GM12878 (cell line): ENCODE results near the gene H6PD. TPM values are rescaled to one million over a fixed set of nuclear protein-coding genes. Genes with fewer than 3 reads are reported as not detected.

Experiments used
- ATAC-seq: fragments of 200-7000 bp; cut with Tn5 transposase; 3 replicates; pipeline ENCODE4 v1.9.1; 2020; ENCODE audit warnings: mild to moderate bottlenecking, moderate library complexity
- BruUV-seq: library from RNA; stranded (reverse); fragments of 400-500 nt; replicated peaks from 2 replicates; lab custom pipeline; 2021; lab: Mats Ljungman, UMichigan
- CTCF ChIA-PET: fragments of 300-600 bp; sonication (Branson Sonifier 250); formaldehyde crosslinking; extraction: SDS; loops from one replicate; lab custom pipeline; 2021; ENCODE audit warnings: inconsistent platforms; lab: Yijun Ruan, JAX
- POLR2A ChIA-PET: fragments of 350-600 bp; formaldehyde crosslinking; extraction: SDS; loops from one replicate; lab custom pipeline; 2021; ENCODE audit warnings: inconsistent platforms; lab: Charles Lee
- RAD21 ChIA-PET: fragments of 300-600 bp; sonication (Branson Sonifier 250); formaldehyde crosslinking; loops from one replicate; lab custom pipeline; 2023; ENCODE audit warnings: antibody characterized with exemption; ENCODE audit not compliant: unreplicated experiment; lab: Charles Lee
- SMC1A ChIA-PET: fragments of 300-600 bp; sonication (Branson Sonifier 250); formaldehyde crosslinking; loops from one replicate; lab custom pipeline; 2023; ENCODE audit not compliant: unreplicated experiment, uncharacterized antibody; lab: Charles Lee
- DNase-seq: peaks from one replicate; pipeline ENCODE4 v3.0.0-alpha.2; 2011; ENCODE audit warnings: low read depth, low spot score
- FAIRE-seq: peaks from 3 replicates; lab custom pipeline; 2011; peaks lifted over from hg19 to GRCh38; lab: Jason Lieb, UNC
- H2AFZ ChIP-seq: 2 replicates; pipeline ENCODE4 v1.6.0; 2011; ENCODE audit warnings: low read depth, low read length, control low read depth; ENCODE audit not compliant: control insufficient read depth
- H3K27ac ChIP-seq: 2 replicates; pipeline ENCODE4 v1.5.1; 2011; ENCODE audit warnings: control low read depth; ENCODE audit not compliant: control insufficient read depth, insufficient read depth
- H3K27me3 ChIP-seq, 2 experiments: replicated peaks in 1 of 2; 2 replicates each; pipeline versions ENCODE4 v1.6.0 to v1.6.1; 2011; ENCODE audit warnings: low read length in 1 of 2; ENCODE audit not compliant: control insufficient read depth in 2 of 2, insufficient read depth in 2 of 2
- H3K36me3 ChIP-seq, 2 experiments: 2 replicates each; pipeline ENCODE4 v1.5.1; 2011; ENCODE audit warnings: low read length in 1 of 2; ENCODE audit not compliant: control insufficient read depth in 2 of 2, insufficient read depth in 2 of 2
- H3K4me1 ChIP-seq: 2 replicates; pipeline ENCODE4 v1.6.1; 2011; ENCODE audit warnings: mild to moderate bottlenecking, low read length, moderate library complexity, mixed read lengths; ENCODE audit not compliant: control insufficient read depth, insufficient read depth
- H3K4me2 ChIP-seq: 2 replicates; pipeline ENCODE4 v1.6.0; 2011; ENCODE audit warnings: control low read depth; ENCODE audit not compliant: control insufficient read depth, insufficient read depth
- H3K4me3 ChIP-seq: fragments of 200-600 bp; sonication (generic); 2 replicates; pipeline ENCODE4 v1.5.1; 2016
- H3K79me2 ChIP-seq: 2 replicates; pipeline ENCODE4 v1.6.0; 2011; ENCODE audit warnings: low read length; ENCODE audit not compliant: control insufficient read depth, insufficient read depth
- H3K9ac ChIP-seq: 2 replicates; pipeline ENCODE4 v1.8.0; 2011; ENCODE audit warnings: low read length, control low read depth, mixed read lengths; ENCODE audit not compliant: control insufficient read depth, insufficient read depth
- H3K9me3 ChIP-seq: replicated peaks from 3 replicates; pipeline ENCODE4 v1.5.1; 2011; ENCODE audit warnings: mild to moderate bottlenecking, low read length; ENCODE audit not compliant: control insufficient read depth, insufficient read depth
- H4K20me1 ChIP-seq: 2 replicates; pipeline ENCODE4 v1.6.0; 2011; ENCODE audit not compliant: control insufficient read depth, insufficient read depth
- ESRRA ChIP-seq: IDR thresholded peaks from 2 replicates; pipeline ENCODE4 v1.6.1; 2012; ENCODE audit warnings: mild to moderate bottlenecking, low read length, improper control_type of control experiment
- FOXK2 ChIP-seq: fragments of 450-650 bp; IDR thresholded peaks from 2 replicates; pipeline ENCODE4 v1.6.1; 2017; ENCODE audit warnings: mild to moderate bottlenecking, moderate library complexity
- HCFC1 ChIP-seq: fragments of 150-350 bp; IDR thresholded peaks from 2 replicates; pipeline ENCODE4 v1.6.1; 2014; ENCODE audit warnings: low read length
- POLR2AphosphoS2 ChIP-seq: IDR thresholded peaks from 2 replicates; pipeline ENCODE4 v1.6.1; 2011; ENCODE audit warnings: low read depth, mild to moderate bottlenecking, low read length, improper control_type of control experiment, moderate library complexity
- RAD21 ChIP-seq: IDR thresholded peaks from 2 replicates; pipeline ENCODE4 v1.6.1; 2011; ENCODE audit warnings: mild to moderate bottlenecking, low read depth, low read length, moderate library complexity; ENCODE audit not compliant: insufficient read depth
- RAD51 ChIP-seq: fragments of 450-650 bp; IDR thresholded peaks from 2 replicates; pipeline ENCODE4 v1.6.1; 2016; ENCODE audit warnings: moderate library complexity, mild to moderate bottlenecking, inconsistent platforms
- SMAD1 ChIP-seq: fragments of 450-650 bp; IDR thresholded peaks from 2 replicates; pipeline ENCODE4 v1.6.1; 2018; ENCODE audit warnings: mild to moderate bottlenecking, low read depth; ENCODE audit not compliant: partially characterized antibody
- WGBS: methylation state at CpG from one replicate; pipeline ENCODE4 v1.1.6; 2016; ENCODE audit warnings: low lambda C conversion rate; ENCODE audit not compliant: insufficient replicate concordance, insufficient coverage; ENCODE audit errors: missing lambda C conversion rate; 5-methylcytosine and 5-hydroxymethylcytosine counted together
- in situ Hi-C: fragments of 300-500 bp; cut with MboI; formaldehyde crosslinking; loops from 9 replicates; pipeline ENCODE4 v1.14.3; 2018; ENCODE audit warnings: mixed read lengths
- intact Hi-C: fragments of 100-400 bp; cut with micrococcal nuclease; formaldehyde crosslinking; loops from one replicate; pipeline ENCODE4 v1.14.2; 2022; ENCODE audit not compliant: unreplicated experiment
- polyA plus RNA-seq, 11 experiments: library from polyadenylated mRNA; depleted of rRNA in 4 of 11; unstranded in 6 of 11; stranded (reverse) in 5 of 11; fragments of >200 nt; fragmentation: Nextera tagmentation in 4 of 11; fragmentation: Illumina TruSeq in 1 of 11; extraction: Ambion mirVana in 4 of 11; extraction: Trizol in 1 of 11; gene quantifications; 1 replicate in 1 of 11; 2 replicates in 10 of 11; pipeline versions ENCODE4 v1.2.1 to v1.2.3, GENCODE V29; 2011 to 2016; ENCODE audit warnings: inconsistent platforms in 2 of 11, missing spikeins in 2 of 11, low read depth in 1 of 11
- total RNA-seq, 4 experiments: library from RNA; depleted of rRNA in 3 of 4; stranded (reverse); fragments of >200 nt in 3 of 4; fragmentation: Illumina TruSeq in 1 of 4; extraction: Trizol in 1 of 4; gene quantifications; 2 replicates each; pipeline versions ENCODE4 v1.2.1 to v1.2.3, GENCODE V29; 2013 to 2021
- TF ChIP-seq, protein P1 (sequence below): IDR thresholded peaks from 2 replicates; pipeline ENCODE4 v1.6.1; 2012; ENCODE audit warnings: mild to moderate bottlenecking, low read depth, low read length
- TF ChIP-seq, protein P2 (sequence below): fragments of 450-650 bp; IDR thresholded peaks from 2 replicates; pipeline ENCODE4 v1.6.1; 2016; ENCODE audit warnings: mild to moderate bottlenecking
- TF ChIP-seq, protein P3 (sequence below): fragments of 450-650 bp; formaldehyde crosslinking; IDR thresholded peaks from 2 replicates; pipeline ENCODE4 v1.4.0; 2020; ENCODE audit warnings: mild to moderate bottlenecking, moderate library complexity
- TF ChIP-seq, protein P4 (sequence below): fragments of 450-650 bp; IDR thresholded peaks from 2 replicates; pipeline ENCODE4 v1.6.1; 2016; ENCODE audit warnings: mild to moderate bottlenecking, moderate library complexity, borderline replicate concordance

H6PD gene
- total and polyA plus RNA-seq, 10 of the 15 experiments (the other 5 are each of a cell fraction or from before 2014, with no cell fraction given): 1.2 to 20.7 (median 7.7) TPM

DNA sequence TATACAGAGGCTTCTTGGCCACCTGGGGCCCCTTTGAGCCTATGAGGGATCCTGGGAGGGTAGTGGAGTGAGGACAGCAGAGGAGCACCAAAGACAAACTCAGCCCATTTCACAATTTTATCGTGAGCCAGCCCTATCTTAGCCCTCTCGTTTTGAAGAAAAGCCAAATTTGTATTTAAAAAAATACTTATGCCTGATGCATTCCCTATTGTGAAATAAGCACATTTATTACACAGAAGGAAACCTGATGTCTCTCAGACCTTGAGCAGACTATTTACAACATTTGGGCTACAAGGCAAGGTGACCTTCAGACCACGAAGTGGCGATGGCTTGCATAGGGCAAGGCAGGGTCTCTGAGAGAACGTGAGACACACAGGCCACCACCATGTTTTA is 41.3 kb upstream of the H6PD start:
- H3K27ac ChIP-seq: no peak overlapping the region
- ChIA-PET CTCF (interaction anchor here (1.0 to 6.6 kb wide), 4 partner anchors 13 to 83 kb away, joined by 3 to 117 read pairs (median 26); no protein-coding TSS in a partner anchor), RAD21 (interaction anchor here (1.1 to 5.6 kb wide), 2 partner anchors 13 to 82 kb away, joined by 3 to 59 read pairs; no protein-coding TSS in a partner anchor), SMC1A (interaction anchor here (1.3 to 2.5 kb wide), 2 partner anchors 52 to 68 kb away, joined by 5 to 10 read pairs; no protein-coding TSS in a partner anchor), POLR2A (no interaction called here)
- no peak for FAIRE-seq
- H2AFZ ChIP-seq: no peak overlapping the region
- no TSS peak for BruUV-seq
- H3K79me2 ChIP-seq: no peaks in the 10 kb centered on the region
- no peaks in the 10 kb centered on the region for H4K20me1 ChIP-seq
- peaks cover 0 to 6% of the 10 kb centered on the region in 2 experiments; a peak in 1 of 4 replicates for H3K27me3 ChIP-seq
- H3K4me3 ChIP-seq: no peak overlapping the region
- no peak overlapping the region for H3K4me2 ChIP-seq
- peaks cover 26% of the 10 kb centered on the region for H3K4me1 ChIP-seq
- ATAC-seq: no peak
- no peak overlapping the region for H3K9ac ChIP-seq
- H3K9me3 ChIP-seq: no peaks in the 10 kb centered on the region
- intact Hi-C loops: no loop called here
- no peak for DNase-seq
- WGBS: 70% methylated on average over 5 of the region's 5 CpGs
- in situ Hi-C loops: no loop called here
- no peaks in the 10 kb centered on the region for H3K36me3 ChIP-seq
- TF ChIP-seq SMAD1 (no peak), FOXK2 (no peak), RAD21 (no peak), POLR2AphosphoS2 (no peak), RAD51 (no peak), HCFC1 (no peak), ESRRA (no peak)
- TF ChIP-seq, protein P1, sequence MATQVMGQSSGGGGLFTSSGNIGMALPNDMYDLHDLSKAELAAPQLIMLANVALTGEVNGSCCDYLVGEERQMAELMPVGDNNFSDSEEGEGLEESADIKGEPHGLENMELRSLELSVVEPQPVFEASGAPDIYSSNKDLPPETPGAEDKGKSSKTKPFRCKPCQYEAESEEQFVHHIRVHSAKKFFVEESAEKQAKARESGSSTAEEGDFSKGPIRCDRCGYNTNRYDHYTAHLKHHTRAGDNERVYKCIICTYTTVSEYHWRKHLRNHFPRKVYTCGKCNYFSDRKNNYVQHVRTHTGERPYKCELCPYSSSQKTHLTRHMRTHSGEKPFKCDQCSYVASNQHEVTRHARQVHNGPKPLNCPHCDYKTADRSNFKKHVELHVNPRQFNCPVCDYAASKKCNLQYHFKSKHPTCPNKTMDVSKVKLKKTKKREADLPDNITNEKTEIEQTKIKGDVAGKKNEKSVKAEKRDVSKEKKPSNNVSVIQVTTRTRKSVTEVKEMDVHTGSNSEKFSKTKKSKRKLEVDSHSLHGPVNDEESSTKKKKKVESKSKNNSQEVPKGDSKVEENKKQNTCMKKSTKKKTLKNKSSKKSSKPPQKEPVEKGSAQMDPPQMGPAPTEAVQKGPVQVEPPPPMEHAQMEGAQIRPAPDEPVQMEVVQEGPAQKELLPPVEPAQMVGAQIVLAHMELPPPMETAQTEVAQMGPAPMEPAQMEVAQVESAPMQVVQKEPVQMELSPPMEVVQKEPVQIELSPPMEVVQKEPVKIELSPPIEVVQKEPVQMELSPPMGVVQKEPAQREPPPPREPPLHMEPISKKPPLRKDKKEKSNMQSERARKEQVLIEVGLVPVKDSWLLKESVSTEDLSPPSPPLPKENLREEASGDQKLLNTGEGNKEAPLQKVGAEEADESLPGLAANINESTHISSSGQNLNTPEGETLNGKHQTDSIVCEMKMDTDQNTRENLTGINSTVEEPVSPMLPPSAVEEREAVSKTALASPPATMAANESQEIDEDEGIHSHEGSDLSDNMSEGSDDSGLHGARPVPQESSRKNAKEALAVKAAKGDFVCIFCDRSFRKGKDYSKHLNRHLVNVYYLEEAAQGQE: no peak
- TF ChIP-seq, protein P2, sequence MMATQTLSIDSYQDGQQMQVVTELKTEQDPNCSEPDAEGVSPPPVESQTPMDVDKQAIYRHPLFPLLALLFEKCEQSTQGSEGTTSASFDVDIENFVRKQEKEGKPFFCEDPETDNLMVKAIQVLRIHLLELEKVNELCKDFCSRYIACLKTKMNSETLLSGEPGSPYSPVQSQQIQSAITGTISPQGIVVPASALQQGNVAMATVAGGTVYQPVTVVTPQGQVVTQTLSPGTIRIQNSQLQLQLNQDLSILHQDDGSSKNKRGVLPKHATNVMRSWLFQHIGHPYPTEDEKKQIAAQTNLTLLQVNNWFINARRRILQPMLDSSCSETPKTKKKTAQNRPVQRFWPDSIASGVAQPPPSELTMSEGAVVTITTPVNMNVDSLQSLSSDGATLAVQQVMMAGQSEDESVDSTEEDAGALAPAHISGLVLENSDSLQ: no peak
- TF ChIP-seq, protein P3, sequence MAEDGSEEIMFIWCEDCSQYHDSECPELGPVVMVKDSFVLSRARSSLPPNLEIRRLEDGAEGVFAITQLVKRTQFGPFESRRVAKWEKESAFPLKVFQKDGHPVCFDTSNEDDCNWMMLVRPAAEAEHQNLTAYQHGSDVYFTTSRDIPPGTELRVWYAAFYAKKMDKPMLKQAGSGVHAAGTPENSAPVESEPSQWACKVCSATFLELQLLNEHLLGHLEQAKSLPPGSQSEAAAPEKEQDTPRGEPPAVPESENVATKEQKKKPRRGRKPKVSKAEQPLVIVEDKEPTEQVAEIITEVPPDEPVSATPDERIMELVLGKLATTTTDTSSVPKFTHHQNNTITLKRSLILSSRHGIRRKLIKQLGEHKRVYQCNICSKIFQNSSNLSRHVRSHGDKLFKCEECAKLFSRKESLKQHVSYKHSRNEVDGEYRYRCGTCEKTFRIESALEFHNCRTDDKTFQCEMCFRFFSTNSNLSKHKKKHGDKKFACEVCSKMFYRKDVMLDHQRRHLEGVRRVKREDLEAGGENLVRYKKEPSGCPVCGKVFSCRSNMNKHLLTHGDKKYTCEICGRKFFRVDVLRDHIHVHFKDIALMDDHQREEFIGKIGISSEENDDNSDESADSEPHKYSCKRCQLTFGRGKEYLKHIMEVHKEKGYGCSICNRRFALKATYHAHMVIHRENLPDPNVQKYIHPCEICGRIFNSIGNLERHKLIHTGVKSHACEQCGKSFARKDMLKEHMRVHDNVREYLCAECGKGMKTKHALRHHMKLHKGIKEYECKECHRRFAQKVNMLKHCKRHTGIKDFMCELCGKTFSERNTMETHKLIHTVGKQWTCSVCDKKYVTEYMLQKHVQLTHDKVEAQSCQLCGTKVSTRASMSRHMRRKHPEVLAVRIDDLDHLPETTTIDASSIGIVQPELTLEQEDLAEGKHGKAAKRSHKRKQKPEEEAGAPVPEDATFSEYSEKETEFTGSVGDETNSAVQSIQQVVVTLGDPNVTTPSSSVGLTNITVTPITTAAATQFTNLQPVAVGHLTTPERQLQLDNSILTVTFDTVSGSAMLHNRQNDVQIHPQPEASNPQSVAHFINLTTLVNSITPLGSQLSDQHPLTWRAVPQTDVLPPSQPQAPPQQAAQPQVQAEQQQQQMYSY (CRISPR knock-in tag): no peak
- TF ChIP-seq, protein P4, sequence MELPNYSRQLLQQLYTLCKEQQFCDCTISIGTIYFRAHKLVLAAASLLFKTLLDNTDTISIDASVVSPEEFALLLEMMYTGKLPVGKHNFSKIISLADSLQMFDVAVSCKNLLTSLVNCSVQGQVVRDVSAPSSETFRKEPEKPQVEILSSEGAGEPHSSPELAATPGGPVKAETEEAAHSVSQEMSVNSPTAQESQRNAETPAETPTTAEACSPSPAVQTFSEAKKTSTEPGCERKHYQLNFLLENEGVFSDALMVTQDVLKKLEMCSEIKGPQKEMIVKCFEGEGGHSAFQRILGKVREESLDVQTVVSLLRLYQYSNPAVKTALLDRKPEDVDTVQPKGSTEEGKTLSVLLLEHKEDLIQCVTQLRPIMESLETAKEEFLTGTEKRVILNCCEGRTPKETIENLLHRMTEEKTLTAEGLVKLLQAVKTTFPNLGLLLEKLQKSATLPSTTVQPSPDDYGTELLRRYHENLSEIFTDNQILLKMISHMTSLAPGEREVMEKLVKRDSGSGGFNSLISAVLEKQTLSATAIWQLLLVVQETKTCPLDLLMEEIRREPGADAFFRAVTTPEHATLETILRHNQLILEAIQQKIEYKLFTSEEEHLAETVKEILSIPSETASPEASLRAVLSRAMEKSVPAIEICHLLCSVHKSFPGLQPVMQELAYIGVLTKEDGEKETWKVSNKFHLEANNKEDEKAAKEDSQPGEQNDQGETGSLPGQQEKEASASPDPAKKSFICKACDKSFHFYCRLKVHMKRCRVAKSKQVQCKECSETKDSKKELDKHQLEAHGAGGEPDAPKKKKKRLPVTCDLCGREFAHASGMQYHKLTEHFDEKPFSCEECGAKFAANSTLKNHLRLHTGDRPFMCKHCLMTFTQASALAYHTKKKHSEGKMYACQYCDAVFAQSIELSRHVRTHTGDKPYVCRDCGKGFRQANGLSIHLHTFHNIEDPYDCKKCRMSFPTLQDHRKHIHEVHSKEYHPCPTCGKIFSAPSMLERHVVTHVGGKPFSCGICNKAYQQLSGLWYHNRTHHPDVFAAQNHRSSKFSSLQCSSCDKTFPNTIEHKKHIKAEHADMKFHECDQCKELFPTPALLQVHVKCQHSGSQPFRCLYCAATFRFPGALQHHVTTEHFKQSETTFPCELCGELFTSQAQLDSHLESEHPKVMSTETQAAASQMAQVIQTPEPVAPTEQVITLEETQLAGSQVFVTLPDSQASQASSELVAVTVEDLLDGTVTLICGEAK: no peak
